ENCODE measurements around the gene CEP95.

The CEP95 gene

DNA sequence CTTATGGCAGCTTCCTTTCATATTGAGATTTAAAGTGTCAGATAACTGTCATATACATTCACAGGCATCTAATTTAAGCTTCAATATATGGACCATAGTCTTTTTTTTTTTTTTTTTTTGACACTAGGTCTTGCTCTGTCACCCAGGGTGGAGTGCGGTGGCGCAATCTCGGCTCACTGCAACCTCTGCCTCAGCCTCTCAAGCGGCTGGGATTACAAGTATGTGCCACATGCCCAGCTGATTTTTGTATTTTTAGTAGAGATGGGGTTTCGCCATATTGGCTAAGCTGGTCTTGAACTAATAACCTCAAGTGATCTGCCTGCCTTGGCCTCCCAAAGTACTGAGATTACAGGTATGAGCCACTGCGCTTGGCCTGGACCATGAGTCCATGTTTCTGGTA, 13.6 kb downstream of the CEP95 start:
- no peak for DNase-seq

GRCh38 chr17:64527914-64528313, 21.1 kb downstream of the CEP95 start:
- DNase-seq = no peak

DNA sequence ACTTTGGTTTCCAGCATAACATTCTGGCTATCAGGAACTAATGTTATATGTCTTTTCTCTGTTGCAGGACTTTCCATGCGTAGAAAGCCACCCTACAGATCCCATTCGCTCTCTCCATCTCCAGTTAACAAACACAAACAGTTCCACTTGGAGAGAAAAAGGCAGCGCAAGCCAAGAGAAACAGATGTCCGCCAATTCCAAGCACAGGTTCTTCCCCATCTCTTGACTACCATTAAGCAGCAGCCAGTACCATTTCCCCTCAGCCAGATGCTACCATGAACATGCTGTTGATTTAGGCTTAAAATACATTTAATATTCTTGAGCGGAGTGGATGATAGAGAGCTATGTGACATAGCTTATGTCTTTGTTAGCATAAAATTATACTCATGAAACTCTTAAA, 22.4 kb downstream of the CEP95 start:
- no peak for DNase-seq

- DNase-seq = no peak
These were observed 25.2 kb downstream of the CEP95 start for GRCh38 chr17:64531955-64532371.

- DNase-seq = no peak
These were observed 25.6 kb downstream of the CEP95 start for GRCh38 chr17:64532409-64532808.

DNA sequence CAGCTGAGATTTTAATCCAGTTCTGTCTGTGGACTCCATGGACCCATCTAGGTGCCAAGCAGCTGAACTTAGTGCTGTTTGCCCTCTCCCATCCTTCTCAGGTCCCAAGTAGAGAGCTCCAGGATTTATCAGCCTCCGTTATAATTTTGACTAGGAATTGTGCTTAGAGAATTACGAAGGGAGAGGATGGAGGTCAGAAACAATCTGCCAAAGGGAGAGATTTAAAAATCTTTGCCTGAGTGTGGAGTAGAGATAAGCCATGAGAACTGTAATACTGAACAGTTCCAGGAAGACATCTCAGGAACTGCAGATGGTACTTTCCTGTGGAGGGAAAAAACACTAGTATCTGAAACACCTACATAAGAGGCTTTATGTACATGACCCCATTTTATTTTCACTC, 27.0 kb downstream of the CEP95 start:
- no peak for DNase-seq

GRCh38 chr17:64534187-64534586, 27.4 kb downstream of the CEP95 start:
- no peak for DNase-seq

DNA sequence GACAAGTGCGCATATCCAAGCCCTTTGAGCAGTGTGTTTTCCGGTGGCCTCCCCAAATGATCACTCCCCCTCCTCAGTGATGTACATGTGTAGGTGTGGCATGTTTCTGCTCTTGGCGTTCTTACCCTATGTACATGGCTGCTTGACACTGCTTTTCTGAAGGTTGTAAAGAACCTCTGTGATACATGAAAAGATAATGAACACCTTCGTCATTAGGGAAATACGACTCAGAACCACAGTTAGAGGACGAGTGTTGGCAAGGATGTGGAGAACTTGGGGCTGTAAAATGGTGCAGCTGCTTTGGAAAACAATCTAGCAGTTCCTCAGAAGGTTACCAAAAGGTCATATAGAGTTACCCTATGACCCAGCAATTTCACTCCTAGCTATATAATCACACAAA, 28.6 kb downstream of the CEP95 start:
- no peak for DNase-seq

DNA sequence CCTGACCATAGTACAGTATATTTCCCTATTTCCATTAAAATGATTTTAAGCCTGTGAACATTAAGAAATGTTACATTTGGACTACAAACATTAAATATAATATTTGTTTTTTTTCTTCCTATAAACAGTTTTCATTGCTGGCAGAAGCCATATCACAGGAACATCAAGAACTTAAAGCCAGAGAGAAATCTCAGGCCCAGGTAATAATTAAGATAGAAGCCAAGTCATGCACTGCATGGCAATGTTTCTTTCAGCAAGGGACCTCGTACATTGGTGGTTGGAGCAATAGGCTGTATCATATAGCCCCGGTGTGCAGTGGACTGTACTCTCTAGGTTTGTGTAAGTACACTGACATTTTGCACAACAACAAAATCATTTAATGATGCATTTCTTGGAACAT, 30.1 kb downstream of the CEP95 start:
- no peak for DNase-seq

- DNase-seq = no peak
These were observed 30.7 kb downstream of the CEP95 start for GRCh38 chr17:64537488-64537887.

GRCh38 chr17:64538508-64539130, 31.8 kb downstream of the CEP95 start:
- DNase-seq = no peak

DNA sequence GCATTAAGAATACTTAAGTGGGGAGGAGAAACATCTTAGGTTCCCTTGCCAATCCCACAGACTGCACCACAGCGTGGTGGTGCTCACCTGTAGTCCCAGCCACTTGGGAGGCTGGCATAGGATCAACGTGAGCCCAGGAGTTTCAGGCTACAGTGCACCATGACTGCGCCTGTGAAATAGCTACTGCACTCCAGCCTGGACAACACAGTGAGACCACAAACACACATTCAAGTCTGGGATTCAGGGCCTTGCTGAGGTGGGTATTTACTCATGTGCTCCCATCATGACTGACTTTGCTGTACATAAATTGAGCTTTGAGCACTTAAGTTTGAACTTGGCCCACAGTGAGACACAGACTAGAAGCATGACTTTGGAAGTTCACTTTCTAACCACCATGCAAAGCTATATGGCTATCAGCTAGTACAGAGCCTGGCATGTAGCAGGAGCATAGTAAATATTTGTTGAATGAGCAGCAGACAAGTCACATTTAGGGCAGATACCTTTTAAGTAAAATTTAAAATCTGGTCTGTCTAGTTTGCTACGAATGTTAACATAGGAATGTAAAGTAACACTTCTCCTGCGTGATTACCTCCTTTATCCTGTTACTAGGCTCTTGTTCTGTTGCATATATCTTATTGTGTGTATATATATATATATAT, 33.5 kb downstream of the CEP95 start:
- no peak for DNase-seq

DNA sequence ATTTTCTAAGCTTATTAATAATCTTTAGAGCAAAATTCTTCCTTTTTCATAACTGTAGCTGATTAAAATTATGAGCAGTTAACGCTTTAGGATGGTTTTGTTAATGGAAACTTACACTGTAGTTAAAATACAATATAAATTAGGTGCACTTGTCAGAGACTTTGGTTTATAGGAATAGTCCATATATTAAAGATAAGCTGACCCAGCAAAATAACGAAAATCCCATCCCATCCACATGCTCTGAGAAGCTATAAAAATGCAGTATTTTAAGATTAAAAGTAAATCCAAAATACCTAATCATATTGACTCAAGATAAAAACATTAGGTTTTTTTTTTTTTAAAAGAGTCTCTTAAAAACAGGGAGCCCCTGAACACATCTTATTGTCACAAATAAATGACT, 38.0 kb downstream of the CEP95 start:
- DNase-seq = no peak

- no peak for DNase-seq
These were observed 39.9 kb downstream of the CEP95 start for GRCh38 chr17:64546716-64547115.

- no peak for DNase-seq
These were observed 40.5 kb downstream of the CEP95 start for GRCh38 chr17:64547319-64547718.

GRCh38 chr17:64551461-64551860, 44.7 kb downstream of the CEP95 start:
- no peak for DNase-seq

DNA sequence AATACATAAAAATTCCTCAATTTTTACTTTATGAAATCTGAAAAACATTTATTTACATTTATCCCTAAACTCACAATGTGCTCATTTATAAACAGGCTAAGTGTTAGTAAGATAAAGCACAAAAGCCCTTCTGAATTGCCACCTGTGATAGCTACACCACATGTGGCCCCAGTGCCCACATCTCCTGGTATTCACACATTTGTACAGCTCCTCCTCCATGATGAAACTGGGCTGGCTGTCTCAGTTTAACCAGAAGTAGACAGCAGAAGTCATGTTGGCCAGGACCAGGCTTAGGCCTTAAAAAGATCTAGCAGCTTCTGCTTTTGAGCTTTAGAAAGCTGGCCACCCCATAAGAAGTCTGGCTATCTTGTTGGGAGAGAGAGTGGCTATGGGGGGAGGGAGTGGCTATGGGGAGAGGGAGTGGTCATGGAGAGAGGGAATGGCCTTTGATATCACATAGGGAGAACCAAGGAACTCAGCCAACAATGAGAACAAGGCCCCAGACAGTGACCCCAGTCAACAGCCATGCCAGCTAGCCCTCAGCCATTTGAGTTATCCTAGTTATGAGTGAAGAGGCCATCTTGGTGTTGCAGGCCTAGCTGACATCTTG, 47.4 kb downstream of the CEP95 start:
- DNase-seq = no peak

- DNase-seq = no peak
These were observed 48.5 kb downstream of the CEP95 start for GRCh38 chr17:64555281-64555680.

DNA sequence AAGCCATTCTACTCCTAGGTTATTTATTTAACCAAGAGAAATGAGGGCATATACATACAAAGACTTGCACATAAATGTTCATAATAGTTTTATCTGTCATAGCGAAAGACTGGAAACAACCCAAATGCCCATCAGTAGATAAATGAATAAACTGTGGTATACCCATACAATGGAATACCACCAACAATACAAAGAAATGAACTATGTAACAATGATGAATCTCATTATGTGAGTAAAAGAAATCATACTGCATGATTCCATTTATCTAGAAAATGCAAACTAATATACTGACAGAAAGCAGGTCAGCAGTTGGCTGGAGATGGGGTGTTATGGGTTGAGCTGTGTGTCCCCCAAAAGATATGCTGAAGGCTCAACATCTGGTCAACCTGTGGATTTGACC, 57.3 kb downstream of the CEP95 start:
- DNase-seq = no peak

- DNase-seq = no peak
These were observed 58.8 kb downstream of the CEP95 start for GRCh38 chr17:64565563-64565962.

DNA sequence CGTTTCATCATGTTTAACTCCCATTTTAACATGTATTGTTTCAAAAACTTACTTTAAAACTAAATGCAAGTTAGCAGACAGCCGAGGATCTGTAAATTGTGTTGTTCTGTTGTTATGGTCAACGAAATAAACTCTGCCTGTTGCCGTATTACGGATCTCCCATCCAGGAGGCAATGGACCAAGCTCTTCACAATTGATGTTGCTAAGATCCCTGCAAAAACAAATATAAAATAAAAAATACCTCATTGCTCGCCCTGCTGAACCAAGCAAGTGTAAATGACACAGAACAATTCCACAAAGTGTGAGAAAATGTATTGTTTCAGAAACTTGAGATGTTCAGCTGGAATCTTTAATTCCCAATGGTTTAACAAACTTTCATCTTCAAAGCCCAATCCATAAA, 65.0 kb downstream of the CEP95 start:
- DNase-seq = no peak

DNA sequence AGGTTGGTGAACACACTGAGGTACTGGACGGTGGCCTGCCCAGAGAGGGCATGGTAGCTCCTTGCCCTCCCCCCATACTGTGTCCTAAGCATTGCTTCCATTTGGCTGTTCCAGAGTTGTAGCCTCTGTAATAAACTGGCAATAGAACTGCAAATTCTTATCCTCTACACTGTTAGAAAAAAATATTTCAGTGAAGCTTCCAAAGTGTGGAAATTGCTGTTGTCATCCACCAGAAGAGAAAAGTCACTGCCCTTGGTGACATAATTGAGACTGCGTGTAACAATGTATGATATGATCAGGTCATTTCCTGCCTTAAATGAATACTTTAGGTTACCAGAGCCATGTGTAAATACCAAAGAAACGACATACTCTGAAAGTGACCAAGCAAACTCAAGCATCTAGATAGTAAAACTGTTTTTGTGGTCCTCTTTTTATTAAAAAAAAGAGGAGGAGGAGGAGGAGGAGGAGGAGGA, 65.9 kb downstream of the CEP95 start:
- DNase-seq = no peak

DNA sequence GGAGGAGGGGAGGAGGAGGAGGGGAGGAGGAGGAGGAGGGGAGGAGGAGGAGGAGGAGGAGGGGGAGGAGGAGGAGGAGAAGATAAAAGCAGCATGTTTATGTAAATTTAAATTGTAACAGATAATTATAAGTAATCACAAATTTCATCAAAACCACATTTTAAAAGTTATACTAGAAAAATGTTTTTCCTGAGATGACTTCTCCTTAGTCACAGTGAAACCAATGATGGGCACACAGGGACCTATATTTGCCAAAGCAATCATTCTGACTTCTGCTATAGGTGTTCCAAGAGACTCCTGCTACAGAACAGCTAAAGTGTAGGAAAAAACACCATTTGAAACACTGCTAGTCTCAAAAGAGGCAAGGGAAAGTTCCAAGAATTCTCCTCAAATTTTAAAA, 66.4 kb downstream of the CEP95 start:
- no peak for DNase-seq

DNA sequence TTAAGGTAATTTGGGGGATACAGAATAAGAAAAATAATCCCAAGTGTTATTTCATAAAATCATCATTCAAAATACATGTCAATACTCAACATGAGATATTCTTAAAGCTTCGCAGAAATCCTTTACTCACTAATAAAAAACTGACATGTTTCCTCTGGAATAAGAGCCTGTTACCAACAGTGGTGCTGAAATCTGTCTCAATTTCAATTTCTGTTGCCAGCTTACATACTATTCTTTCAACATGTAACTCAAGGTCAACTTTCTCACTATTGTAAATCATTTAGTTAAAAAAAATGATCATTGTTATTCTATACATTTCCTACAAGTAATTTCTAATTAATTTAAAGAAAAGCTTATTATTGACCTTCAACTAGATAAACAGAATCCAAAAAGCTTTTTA, 67.9 kb downstream of the CEP95 start:
- DNase-seq = no peak

- DNase-seq = no peak
These were observed 68.7 kb downstream of the CEP95 start for GRCh38 chr17:64575431-64575830.
